ENCODE data around the gene FMNL2.
A peak's percentile ranks its signal among the peaks of the same experiment; 100 is the strongest.

Gene FMNL2

GRCh38 chr2:152611458-152612231 is 276.7 kb downstream of the FMNL2 start:
- in situ Hi-C loops (cut with HindIII; ENCODE audit: low sequenced_read_pairs) = no loop called here
- peak; percentile 83 for DNase-seq (ENCODE audit: low read depth, low spot score)
- H3K4me3 ChIP-seq (ENCODE audit: low read depth, low read length) = no peak overlapping the region
- TF ChIP-seq, protein P1, sequence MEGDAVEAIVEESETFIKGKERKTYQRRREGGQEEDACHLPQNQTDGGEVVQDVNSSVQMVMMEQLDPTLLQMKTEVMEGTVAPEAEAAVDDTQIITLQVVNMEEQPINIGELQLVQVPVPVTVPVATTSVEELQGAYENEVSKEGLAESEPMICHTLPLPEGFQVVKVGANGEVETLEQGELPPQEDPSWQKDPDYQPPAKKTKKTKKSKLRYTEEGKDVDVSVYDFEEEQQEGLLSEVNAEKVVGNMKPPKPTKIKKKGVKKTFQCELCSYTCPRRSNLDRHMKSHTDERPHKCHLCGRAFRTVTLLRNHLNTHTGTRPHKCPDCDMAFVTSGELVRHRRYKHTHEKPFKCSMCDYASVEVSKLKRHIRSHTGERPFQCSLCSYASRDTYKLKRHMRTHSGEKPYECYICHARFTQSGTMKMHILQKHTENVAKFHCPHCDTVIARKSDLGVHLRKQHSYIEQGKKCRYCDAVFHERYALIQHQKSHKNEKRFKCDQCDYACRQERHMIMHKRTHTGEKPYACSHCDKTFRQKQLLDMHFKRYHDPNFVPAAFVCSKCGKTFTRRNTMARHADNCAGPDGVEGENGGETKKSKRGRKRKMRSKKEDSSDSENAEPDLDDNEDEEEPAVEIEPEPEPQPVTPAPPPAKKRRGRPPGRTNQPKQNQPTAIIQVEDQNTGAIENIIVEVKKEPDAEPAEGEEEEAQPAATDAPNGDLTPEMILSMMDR (IDR thresholded peaks at IDR 0.05; ENCODE audit: low read depth, low read length) = no peak

DNA sequence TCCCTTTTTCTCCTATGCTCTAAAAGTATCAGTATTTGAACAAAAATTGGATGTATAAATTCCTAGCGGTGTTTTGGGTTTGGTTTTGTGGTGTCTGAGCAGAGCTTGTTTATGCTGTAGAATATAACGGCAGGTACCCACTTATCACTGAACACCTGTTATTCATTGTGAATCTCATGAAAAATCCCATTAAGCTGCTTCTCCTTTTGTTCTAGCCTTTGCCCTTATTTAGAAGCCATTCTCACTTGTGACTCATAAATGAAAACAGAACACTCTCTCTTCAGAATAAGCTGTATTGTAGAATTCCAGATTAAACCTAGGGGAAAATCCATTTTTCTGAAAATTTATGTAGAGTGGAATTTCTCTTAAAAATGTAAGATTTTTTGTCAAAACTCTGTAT is 278.3 kb downstream of the FMNL2 start:
- DNase-seq (ENCODE audit: low read depth, low spot score) = peak; percentile 51
- TF ChIP-seq, protein P1 (IDR thresholded peaks at IDR 0.05; ENCODE audit: low read depth, low read length) = no peak
- no peak overlapping the region for H3K4me3 ChIP-seq (ENCODE audit: low read depth, low read length)
- in situ Hi-C loops (cut with HindIII; ENCODE audit: low sequenced_read_pairs) = no loop called here

GRCh38 chr2:152615177-152615576 is 280.2 kb downstream of the FMNL2 start:
- DNase-seq (ENCODE audit: low read depth, low spot score) = no peak
- in situ Hi-C loops (cut with HindIII; ENCODE audit: low sequenced_read_pairs) = no loop called here

GRCh38 chr2:152617456-152618192 is 282.6 kb downstream of the FMNL2 start:
- H3K4me3 ChIP-seq (ENCODE audit: low read depth, low read length) = no peak overlapping the region
- in situ Hi-C loops (cut with HindIII; ENCODE audit: low sequenced_read_pairs) = no loop called here
- DNase-seq (ENCODE audit: low read depth, low spot score) = no peak
- TF ChIP-seq, protein P1 (IDR thresholded peaks at IDR 0.05; ENCODE audit: low read depth, low read length) = no peak

More at GRCh38 chr2:152615177-152615576, 280.2 kb downstream of the FMNL2 start:
- no peak overlapping the region for H3K4me3 ChIP-seq (ENCODE audit: low read depth, low read length)
- TF ChIP-seq, protein P1 (IDR thresholded peaks at IDR 0.05; ENCODE audit: low read depth, low read length) = no peak

DNA sequence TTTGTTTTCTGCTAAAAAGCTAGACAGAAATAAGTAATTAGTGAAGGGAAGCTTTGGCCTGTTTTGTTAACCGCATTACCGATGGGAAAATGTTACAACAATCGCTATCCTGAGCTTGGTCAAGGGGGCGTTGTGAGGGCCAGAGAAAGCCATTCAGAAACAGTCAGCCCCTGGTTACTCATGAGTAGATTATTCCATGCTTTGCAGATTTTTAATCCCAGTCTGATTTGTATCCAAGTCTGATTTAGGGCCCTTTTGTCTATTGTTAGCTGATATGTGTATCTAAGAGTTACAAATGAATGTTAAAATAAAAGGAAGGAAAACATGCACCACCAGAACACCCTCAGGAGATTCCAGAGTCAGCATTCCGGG is 283.2 kb downstream of the FMNL2 start:
- in situ Hi-C loops (cut with HindIII; ENCODE audit: low sequenced_read_pairs) = no loop called here
- TF ChIP-seq, protein P1 (IDR thresholded peaks at IDR 0.05; ENCODE audit: low read depth, low read length) = no peak
- no peak overlapping the region for H3K4me3 ChIP-seq (ENCODE audit: low read depth, low read length)
- DNase-seq (ENCODE audit: low read depth, low spot score) = no peak

DNA sequence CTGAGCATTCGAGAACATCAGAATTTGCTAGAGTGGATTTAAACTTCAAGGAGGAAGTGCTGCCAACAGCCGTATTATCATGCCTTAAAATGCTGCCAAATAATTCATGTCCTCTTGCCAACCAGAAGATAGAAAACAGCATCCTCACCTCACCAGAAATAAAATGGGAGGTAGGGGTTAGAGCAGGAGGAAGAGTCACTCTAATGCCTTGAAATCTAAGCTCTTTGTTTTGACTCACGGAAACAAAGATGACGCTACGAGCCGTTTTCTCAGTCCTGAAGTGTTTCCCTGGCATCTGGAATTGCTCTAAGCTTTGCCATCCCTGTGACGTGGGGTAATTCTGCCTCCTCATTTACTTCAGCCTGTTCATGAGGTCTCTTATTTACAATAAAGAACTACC is 285.2 kb downstream of the FMNL2 start:
- H3K4me3 ChIP-seq (ENCODE audit: low read depth, low read length) = no peak overlapping the region
- in situ Hi-C loops (cut with HindIII; ENCODE audit: low sequenced_read_pairs) = no loop called here
- no peak for DNase-seq (ENCODE audit: low read depth, low spot score)
- TF ChIP-seq, protein P1 (IDR thresholded peaks at IDR 0.05; ENCODE audit: low read depth, low read length) = no peak

Measured in astrocyte of the spinal cord (primary cell).